ENCODE results near the gene AK6. TPM values are rescaled to one million over a fixed set of nuclear protein-coding genes. Genes with fewer than 3 reads are reported as not detected.

Gene AK6
- total and polyA plus RNA-seq, 9 donors: 21.2 to 40.2 (median 29.8) TPM

DNA sequence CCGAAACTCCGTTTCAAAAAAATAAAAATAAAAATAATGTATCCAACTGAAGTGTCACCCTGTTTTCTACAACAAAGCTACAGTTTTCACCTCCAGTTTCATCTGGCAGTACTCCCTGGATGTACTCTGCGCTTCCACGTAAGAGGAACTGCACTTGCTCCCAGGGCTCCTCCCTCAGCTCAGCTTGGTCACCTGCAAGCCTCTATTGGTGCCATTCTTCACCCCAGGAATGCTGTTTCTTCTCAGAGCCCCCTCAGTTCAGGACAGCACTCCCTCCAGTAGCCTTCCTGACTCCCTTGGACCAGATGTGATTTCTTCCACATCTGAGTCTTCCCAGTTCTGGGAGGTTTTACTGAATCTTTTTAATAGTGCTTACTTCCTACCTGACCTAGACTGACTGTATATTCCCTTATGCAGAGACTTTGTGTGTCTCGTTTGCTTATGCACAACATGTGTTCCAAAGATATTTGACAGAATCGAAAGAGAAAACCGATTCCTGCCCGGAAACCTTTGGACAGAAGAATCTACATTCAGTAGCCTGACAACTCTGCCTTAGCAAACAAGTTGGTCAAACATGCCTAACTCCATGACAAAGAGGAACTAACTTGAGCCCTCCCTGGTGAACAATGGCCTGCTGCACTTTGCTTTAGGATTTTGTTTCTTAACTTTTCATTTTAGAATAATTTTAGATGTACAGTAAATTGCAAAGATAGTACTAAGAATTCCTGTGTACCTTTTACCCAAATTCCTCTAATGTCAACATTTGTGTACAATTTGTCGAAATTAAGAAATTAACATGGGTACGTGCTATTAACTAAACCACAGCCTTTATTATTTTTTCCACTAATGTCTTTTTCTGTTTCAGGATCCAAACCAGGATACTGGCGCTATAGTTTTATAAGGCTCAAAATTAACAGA lies 37.5 kb downstream of the AK6 start:
- Histone ChIP-seq H3K4me3 (peak overlapping the region; percentile 54), H3K9me3 (no peaks in the 10 kb centered on the region), H3K36me3 (no peaks in the 10 kb centered on the region), H3K27ac (peak overlapping the region in 1 of 2 donors; percentile 65), H3K4me1 (ENCODE audit: insufficient read depth) (peaks cover 4% of the 10 kb centered on the region), H3K27me3 (no peaks in the 10 kb centered on the region)
- intact Hi-C loops (cut with DNase I): loop anchor here in 1 of 4 donors (10.0 kb wide), 2 partner anchors 167 to 237 kb away; partner anchors contain the start of genes CCNB1 and SLC30A5
- DNase-seq: no peak
- WGBS, 3 donors: 42 to 54% (median 44%) methylated on average over 11 of the region's 11 CpGs
- TF ChIP-seq EP300 (IDR thresholded peaks at IDR 0.05): no peak
- no peak for TF ChIP-seq POLR2A (IDR thresholded peaks at IDR 0.05)
- TF ChIP-seq CTCF (IDR thresholded peaks at IDR 0.05): no peak

GRCh38 chr5:69329905-69330489 lies 39.3 kb downstream of the AK6 start:
- TF ChIP-seq POLR2A (IDR thresholded peaks at IDR 0.05) (no peak), EP300 (IDR thresholded peaks at IDR 0.05) (no peak), CTCF (IDR thresholded peaks at IDR 0.05) (no peak)
- H3K27ac ChIP-seq: no peak overlapping the region
- H3K36me3 ChIP-seq: no peaks in the 10 kb centered on the region
- no peaks in the 10 kb centered on the region for H3K9me3 ChIP-seq
- H3K4me1 ChIP-seq (ENCODE audit: insufficient read depth): peaks cover 4% of the 10 kb centered on the region
- intact Hi-C loops (cut with DNase I): loop anchor here in 1 of 4 donors (10.0 kb wide), 2 partner anchors 165 to 235 kb away; partner anchors contain the start of genes CCNB1 and SLC30A5
- 89 to 92% (median 92%) methylated on average over 9 of the region's 9 CpGs for WGBS, 3 donors
- H3K27me3 ChIP-seq: no peaks in the 10 kb centered on the region
- DNase-seq: no peak
- no peak overlapping the region for H3K4me3 ChIP-seq

- H3K9me3 ChIP-seq: no peaks in the 10 kb centered on the region
- no peaks in the 10 kb centered on the region for H3K27me3 ChIP-seq
- no peak overlapping the region for H3K4me3 ChIP-seq
- no peak for DNase-seq
- intact Hi-C loops (cut with DNase I): no loop called here
- no peak for TF ChIP-seq EP300 (IDR thresholded peaks at IDR 0.05)
- no peak for TF ChIP-seq CTCF (IDR thresholded peaks at IDR 0.05)
- TF ChIP-seq POLR2A (IDR thresholded peaks at IDR 0.05): no peak
- no peaks in the 10 kb centered on the region for H3K4me1 ChIP-seq (ENCODE audit: insufficient read depth)
- H3K27ac ChIP-seq: no peak overlapping the region
- 94 to 96% (median 95%) methylated on average over 1 of the region's 1 CpG for WGBS, 3 donors
- no peaks in the 10 kb centered on the region for H3K36me3 ChIP-seq
These were observed 43.0 kb downstream of the AK6 start for GRCh38 chr5:69326365-69326764.

DNA sequence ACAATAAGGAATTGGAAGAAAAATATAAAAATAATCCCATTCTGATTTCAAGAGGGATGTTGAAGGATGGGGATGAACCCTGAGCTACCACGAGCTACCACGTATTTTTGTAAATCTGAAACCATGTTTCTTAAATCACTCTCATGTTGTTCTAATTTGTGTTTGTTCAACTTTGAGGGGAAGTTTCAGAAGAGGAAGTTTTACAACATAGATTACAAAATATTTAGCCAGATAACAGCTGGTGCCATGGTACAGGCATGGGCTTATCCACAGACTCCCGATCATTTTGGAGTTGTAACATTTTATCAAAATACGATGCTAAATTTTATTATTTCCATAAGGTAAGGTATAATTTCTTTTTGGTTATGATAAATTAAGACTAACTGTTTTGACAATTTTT lies 51.9 kb downstream of the AK6 start:
- H3K9me3 ChIP-seq: no peaks in the 10 kb centered on the region
- H3K4me1 ChIP-seq (ENCODE audit: insufficient read depth): no peaks in the 10 kb centered on the region
- H3K27me3 ChIP-seq: no peaks in the 10 kb centered on the region
- H3K27ac ChIP-seq: no peak overlapping the region
- TF ChIP-seq EP300 (IDR thresholded peaks at IDR 0.05) (no peak), POLR2A (IDR thresholded peaks at IDR 0.05) (no peak), CTCF (IDR thresholded peaks at IDR 0.05) (no peak)
- H3K4me3 ChIP-seq: no peak overlapping the region
- no peaks in the 10 kb centered on the region for H3K36me3 ChIP-seq
- 29 to 63% (median 48%) methylated on average over 4 of the region's 4 CpGs for WGBS, 3 donors
- no peak for DNase-seq
- intact Hi-C loops (cut with DNase I): no loop called here
